ENCODE measurements around the gene FRY.
A peak's percentile ranks its signal among the peaks of the same experiment; 100 is the strongest.

Gene FRY

GRCh38 chr13:32017474-32017873, 14.1 kb upstream of the FRY start:
- peak; percentile 69 for DNase-seq

- DNase-seq: peak; percentile 50
Observed at GRCh38 chr13:32019612-32020233, 11.9 kb upstream of the FRY start.

- DNase-seq: no peak
Observed at GRCh38 chr13:32021785-32022184, 9.8 kb upstream of the FRY start.

- DNase-seq: peak; percentile 23
Observed at GRCh38 chr13:32022311-32022710, 9.3 kb upstream of the FRY start.

GRCh38 chr13:32023096-32023495, 8.5 kb upstream of the FRY start:
- DNase-seq: no peak

GRCh38 chr13:32023698-32024097, 7.9 kb upstream of the FRY start:
- no peak for DNase-seq

GRCh38 chr13:32024750-32025149, 6.8 kb upstream of the FRY start:
- DNase-seq: no peak

GRCh38 chr13:32025730-32026129, 5.8 kb upstream of the FRY start:
- DNase-seq: no peak

- DNase-seq: no peak
Observed at GRCh38 chr13:32026623-32027022, 5.0 kb upstream of the FRY start.

GRCh38 chr13:32028711-32029110, 2.9 kb upstream of the FRY start:
- no peak for DNase-seq

GRCh38 chr13:32029684-32030083, 1.9 kb upstream of the FRY start:
- no peak for DNase-seq

GRCh38 chr13:32031815-32032370, 319 bp downstream of the FRY start:
- DNase-seq: no peak

GRCh38 chr13:32032759-32033158, 1.2 kb downstream of the FRY start:
- DNase-seq: no peak

- no peak for DNase-seq
Observed at GRCh38 chr13:32033744-32034143, 2.2 kb downstream of the FRY start.

GRCh38 chr13:32035716-32036115, 4.1 kb downstream of the FRY start:
- no peak for DNase-seq

- peak; percentile 73 for DNase-seq
Observed at GRCh38 chr13:32036126-32036695, 4.6 kb downstream of the FRY start.

GRCh38 chr13:32036757-32037156, 5.2 kb downstream of the FRY start:
- DNase-seq: no peak

- DNase-seq: no peak
Observed at GRCh38 chr13:32037471-32037870, 5.9 kb downstream of the FRY start.

- peak; percentile 22 for DNase-seq
Observed at GRCh38 chr13:32038343-32038742, 6.8 kb downstream of the FRY start.

- no peak for DNase-seq
Observed at GRCh38 chr13:32039056-32039455, 7.5 kb downstream of the FRY start.

- DNase-seq: no peak
Observed at GRCh38 chr13:32039528-32039927, 8.0 kb downstream of the FRY start.

- DNase-seq: no peak
Observed at GRCh38 chr13:32040052-32040642, 8.6 kb downstream of the FRY start.

- no peak for DNase-seq
Observed at GRCh38 chr13:32040689-32041088, 9.1 kb downstream of the FRY start.

- DNase-seq: peak; percentile 74
Observed at GRCh38 chr13:32041429-32041828, 9.9 kb downstream of the FRY start.

Data from MV-4-11 (cell line).